Mesendoderm (in vitro differentiated cells): ENCODE results near the gene CHST7.

ENCODE experiments used
- DNase-seq: peaks from one replicate; pipeline ENCODE4 v3.0.0; 2013
- H2AK5ac ChIP-seq: 2 replicates; pipeline ENCODE4 v1.6.1; 2013; ENCODE audit warnings: low read length, inconsistent platforms
- H2BK120ac ChIP-seq: 2 replicates; pipeline ENCODE4 v1.6.1; 2013; ENCODE audit warnings: low read depth, mild to moderate bottlenecking, low read length, moderate library complexity, mixed read lengths
- H2BK15ac ChIP-seq: replicated peaks from 2 replicates; pipeline ENCODE4 v1.6.1; 2013; ENCODE audit warnings: low read depth, mild to moderate bottlenecking, moderate library complexity
- H2BK5ac ChIP-seq: 2 replicates; pipeline ENCODE4 v1.6.1; 2013; ENCODE audit warnings: low read length, inconsistent platforms
- H3K18ac ChIP-seq: 2 replicates; pipeline ENCODE4 v1.6.1; 2013; ENCODE audit warnings: mild to moderate bottlenecking, low read length, mixed read lengths
- H3K23ac ChIP-seq: one replicate; pipeline ENCODE4 v1.6.1; 2013; ENCODE audit warnings: low read length
- H3K27ac ChIP-seq: 2 replicates; pipeline ENCODE4 v1.5.1; 2013; ENCODE audit warnings: low read depth, mild to moderate bottlenecking, inconsistent platforms, low read length, moderate library complexity
- H3K27me3 ChIP-seq: 2 replicates; pipeline ENCODE4 v1.6.1; 2013; ENCODE audit warnings: low read length, control low read depth, mild to moderate bottlenecking, inconsistent platforms; ENCODE audit not compliant: insufficient read depth, poor library complexity
- H3K36me3 ChIP-seq: 2 replicates; pipeline ENCODE4 v1.6.1; 2013; ENCODE audit warnings: low read length, inconsistent platforms; ENCODE audit not compliant: control insufficient read depth, insufficient read depth
- H3K4ac ChIP-seq: one replicate; pipeline ENCODE4 v1.6.1; 2013; ENCODE audit warnings: low read depth, mild to moderate bottlenecking, low read length, moderate library complexity
- H3K4me1 ChIP-seq: 2 replicates; pipeline ENCODE4 v1.6.1; 2013; ENCODE audit warnings: low read depth, low read length, inconsistent platforms; ENCODE audit not compliant: control insufficient read depth
- H3K4me2 ChIP-seq: 2 replicates; pipeline ENCODE4 v1.6.1; 2013; ENCODE audit warnings: low read length
- H3K4me3 ChIP-seq: 2 replicates; pipeline ENCODE4 v1.5.1; 2013; ENCODE audit warnings: mild to moderate bottlenecking, low read length
- H3K56ac ChIP-seq: one replicate; pipeline ENCODE4 v1.6.1; 2013; ENCODE audit warnings: low read length
- H3K79me1 ChIP-seq: 2 replicates; pipeline ENCODE4 v1.6.1; 2013; ENCODE audit warnings: low read length, inconsistent platforms
- H3K79me2 ChIP-seq: 2 replicates; pipeline ENCODE4 v1.6.1; 2013; ENCODE audit warnings: mild to moderate bottlenecking, low read length; ENCODE audit not compliant: control insufficient read depth, insufficient read depth
- H3K9ac ChIP-seq: 2 replicates; pipeline ENCODE4 v1.6.1; 2013; ENCODE audit warnings: low read length, inconsistent platforms
- H4K5ac ChIP-seq: one replicate; pipeline ENCODE4 v1.6.1; 2013; ENCODE audit warnings: low read length
- H4K8ac ChIP-seq: one replicate; pipeline ENCODE4 v1.6.1; 2013; ENCODE audit warnings: low read depth, mild to moderate bottlenecking, control low read depth, low read length, moderate library complexity
- WGBS: extraction: QIAGEN DNeasy Blood & Tissue Kit; methylation state at CpG from one replicate; pipeline ENCODE4 v1.1.7; 2013; ENCODE audit warnings: low lambda C conversion rate, missing lambda C conversion rate; ENCODE audit not compliant: insufficient coverage; ENCODE audit errors: extremely low coverage; 5-methylcytosine and 5-hydroxymethylcytosine counted together

Gene CHST7

GRCh38 chrX:46587753-46588171, 14.2 kb downstream of the CHST7 start:
- no peaks in the 10 kb centered on the region for H3K27me3 ChIP-seq
- peak; percentile 14 for DNase-seq
- H4K8ac ChIP-seq, result no peak overlapping the region
- H2BK5ac ChIP-seq, result no peak overlapping the region
- no peak overlapping the region for H3K23ac ChIP-seq
- no peak overlapping the region for H2BK15ac ChIP-seq
- H3K9ac ChIP-seq, result no peak overlapping the region
- peak overlapping the region; percentile 3 for H3K56ac ChIP-seq
- H3K4me2 ChIP-seq, result no peak overlapping the region
- peaks cover 3% of the 10 kb centered on the region for H3K4me1 ChIP-seq
- no peaks in the 10 kb centered on the region for H3K79me1 ChIP-seq
- H2BK120ac ChIP-seq, result peak overlapping the region; percentile 45
- H3K27ac ChIP-seq, result peak overlapping the region; percentile 3
- H3K36me3 ChIP-seq, result no peaks in the 10 kb centered on the region
- peak overlapping the region; percentile 36 for H3K4ac ChIP-seq
- H3K79me2 ChIP-seq, result no peaks in the 10 kb centered on the region
- H3K4me3 ChIP-seq, result no peak overlapping the region
- no peak overlapping the region for H2AK5ac ChIP-seq
- WGBS, result no CpG with 5 or more reads among the region's 5 CpGs
- H4K5ac ChIP-seq, result no peak overlapping the region
- peak overlapping the region; percentile 68 for H3K18ac ChIP-seq

GRCh38 chrX:46588263-46588662, 14.7 kb downstream of the CHST7 start:
- no CpG with 5 or more reads among the region's 4 CpGs for WGBS

GRCh38 chrX:46589977-46590723, 16.6 kb downstream of the CHST7 start:
- peaks cover 3% of the 10 kb centered on the region for H3K4me1 ChIP-seq
- H3K23ac ChIP-seq, result no peak overlapping the region
- H2BK15ac ChIP-seq, result no peak overlapping the region
- no peak overlapping the region for H3K4ac ChIP-seq
- H2AK5ac ChIP-seq, result no peak overlapping the region
- H3K4me3 ChIP-seq, result no peak overlapping the region
- no peak overlapping the region for H3K4me2 ChIP-seq
- no peak overlapping the region for H2BK120ac ChIP-seq
- no peak for DNase-seq
- no CpG with 5 or more reads among the region's 7 CpGs for WGBS
- H3K27ac ChIP-seq, result no peak overlapping the region
- no peaks in the 10 kb centered on the region for H3K36me3 ChIP-seq
- H3K18ac ChIP-seq, result no peak overlapping the region
- no peaks in the 10 kb centered on the region for H3K79me2 ChIP-seq
- no peak overlapping the region for H3K56ac ChIP-seq
- no peak overlapping the region for H4K5ac ChIP-seq
- H2BK5ac ChIP-seq, result no peak overlapping the region
- no peaks in the 10 kb centered on the region for H3K79me1 ChIP-seq
- H4K8ac ChIP-seq, result no peak overlapping the region
- no peaks in the 10 kb centered on the region for H3K27me3 ChIP-seq
- H3K9ac ChIP-seq, result no peak overlapping the region

More at GRCh38 chrX:46588263-46588662, 14.7 kb downstream of the CHST7 start:
- Histone ChIP-seq H3K4me2 (no peak overlapping the region), H3K18ac (peak overlapping the region; percentile 68), H3K9ac (no peak overlapping the region), H4K5ac (no peak overlapping the region), H3K4ac (no peak overlapping the region), H3K27me3 (no peaks in the 10 kb centered on the region), H3K27ac (peak overlapping the region; percentile 3), H3K56ac (peak overlapping the region; percentile 34), H2BK15ac (no peak overlapping the region), H3K79me2 (no peaks in the 10 kb centered on the region), H2BK120ac (no peak overlapping the region), H3K36me3 (no peaks in the 10 kb centered on the region), H4K8ac (no peak overlapping the region), H3K4me3 (no peak overlapping the region), H2AK5ac (no peak overlapping the region), H3K23ac (no peak overlapping the region), H3K4me1 (peaks cover 3% of the 10 kb centered on the region), H2BK5ac (no peak overlapping the region), H3K79me1 (no peaks in the 10 kb centered on the region)
- peak; percentile 52 for DNase-seq

GRCh38 chrX:46595084-46595483, 21.5 kb downstream of the CHST7 start:
- Histone ChIP-seq H2BK5ac (no peak overlapping the region), H3K4ac (no peak overlapping the region), H2BK120ac (no peak overlapping the region), H2AK5ac (no peak overlapping the region), H3K27ac (no peak overlapping the region), H3K56ac (no peak overlapping the region), H3K23ac (no peak overlapping the region), H2BK15ac (no peak overlapping the region), H3K4me2 (no peak overlapping the region), H3K9ac (no peak overlapping the region), H3K4me1 (no peaks in the 10 kb centered on the region), H3K18ac (no peak overlapping the region), H3K79me1 (no peaks in the 10 kb centered on the region), H3K27me3 (no peaks in the 10 kb centered on the region), H3K36me3 (no peaks in the 10 kb centered on the region), H4K5ac (no peak overlapping the region), H4K8ac (no peak overlapping the region), H3K79me2 (no peaks in the 10 kb centered on the region), H3K4me3 (no peak overlapping the region)
- DNase-seq, result no peak
- WGBS, result no CpG with 5 or more reads among the region's 1 CpG

- DNase-seq, result no peak
- Histone ChIP-seq H4K5ac (no peak overlapping the region), H3K4ac (no peak overlapping the region), H4K8ac (no peak overlapping the region), H2BK5ac (no peak overlapping the region), H3K79me2 (no peaks in the 10 kb centered on the region), H3K36me3 (no peaks in the 10 kb centered on the region), H3K23ac (no peak overlapping the region), H3K4me3 (no peak overlapping the region), H3K9ac (no peak overlapping the region), H2BK120ac (no peak overlapping the region), H3K27me3 (no peaks in the 10 kb centered on the region), H3K18ac (no peak overlapping the region), H3K4me2 (no peak overlapping the region), H3K27ac (no peak overlapping the region), H3K56ac (no peak overlapping the region), H3K79me1 (no peaks in the 10 kb centered on the region), H2BK15ac (no peak overlapping the region), H2AK5ac (no peak overlapping the region), H3K4me1 (no peaks in the 10 kb centered on the region)
- no CpG with 5 or more reads among the region's 8 CpGs for WGBS
Observed at GRCh38 chrX:46597208-46597607, 23.6 kb downstream of the CHST7 start.

- H3K36me3 ChIP-seq, result no peaks in the 10 kb centered on the region
- no peak overlapping the region for H2AK5ac ChIP-seq
- no peak overlapping the region for H3K56ac ChIP-seq
- H3K4ac ChIP-seq, result no peak overlapping the region
- H3K9ac ChIP-seq, result no peak overlapping the region
- H3K4me1 ChIP-seq, result no peaks in the 10 kb centered on the region
- no peak overlapping the region for H3K4me3 ChIP-seq
- no peaks in the 10 kb centered on the region for H3K79me1 ChIP-seq
- H3K27ac ChIP-seq, result no peak overlapping the region
- DNase-seq, result no peak
- no peak overlapping the region for H2BK5ac ChIP-seq
- no peak overlapping the region for H2BK15ac ChIP-seq
- no peaks in the 10 kb centered on the region for H3K79me2 ChIP-seq
- no peak overlapping the region for H3K4me2 ChIP-seq
- no peak overlapping the region for H3K18ac ChIP-seq
- no peak overlapping the region for H2BK120ac ChIP-seq
- no peaks in the 10 kb centered on the region for H3K27me3 ChIP-seq
- no peak overlapping the region for H4K5ac ChIP-seq
- H4K8ac ChIP-seq, result no peak overlapping the region
- H3K23ac ChIP-seq, result no peak overlapping the region
- WGBS, result no CpG with 5 or more reads among the region's 6 CpGs
Observed at GRCh38 chrX:46597771-46598170, 24.2 kb downstream of the CHST7 start.
